HG03354 (cell line): ENCODE measurements around the gene HMGN2.

Experiments
- ATAC-seq: cut with Tn5 transposase; IDR thresholded peaks from one replicate; pipeline ENCODE4 v1.9.1; 2021; ENCODE audit warnings: mild to moderate bottlenecking; ENCODE audit not compliant: unreplicated experiment, poor library complexity, severe bottlenecking

Gene HMGN2

GRCh38 chr1:26524181-26524580 is 51.9 kb downstream of the HMGN2 start:
- ATAC-seq = no peak
